GM18505 (cell line): ENCODE results near the gene BBOX1.

Experiments used
- ATAC-seq: cut with Tn5 transposase; IDR thresholded peaks from one replicate; pipeline ENCODE4 v1.9.1; 2021; ENCODE audit not compliant: unreplicated experiment
- POLR2A ChIP-seq: IDR thresholded peaks from 4 replicates; pipeline ENCODE4 v1.6.1; 2011; ENCODE audit warnings: borderline replicate concordance; ENCODE audit not compliant: insufficient read depth, insufficient read length; ENCODE audit errors: extremely low read depth

The BBOX1 gene

GRCh38 chr11:27139742-27140367 lies 99.2 kb downstream of the BBOX1 start:
- no peak for ATAC-seq
- no peak for TF ChIP-seq POLR2A

- TF ChIP-seq POLR2A, result no peak
- ATAC-seq, result no peak
Observed at GRCh38 chr11:27141576-27141975, 101.0 kb downstream of the BBOX1 start.

- no peak for TF ChIP-seq POLR2A
- no peak for ATAC-seq
Observed at GRCh38 chr11:27147916-27148315, 107.3 kb downstream of the BBOX1 start.

DNA sequence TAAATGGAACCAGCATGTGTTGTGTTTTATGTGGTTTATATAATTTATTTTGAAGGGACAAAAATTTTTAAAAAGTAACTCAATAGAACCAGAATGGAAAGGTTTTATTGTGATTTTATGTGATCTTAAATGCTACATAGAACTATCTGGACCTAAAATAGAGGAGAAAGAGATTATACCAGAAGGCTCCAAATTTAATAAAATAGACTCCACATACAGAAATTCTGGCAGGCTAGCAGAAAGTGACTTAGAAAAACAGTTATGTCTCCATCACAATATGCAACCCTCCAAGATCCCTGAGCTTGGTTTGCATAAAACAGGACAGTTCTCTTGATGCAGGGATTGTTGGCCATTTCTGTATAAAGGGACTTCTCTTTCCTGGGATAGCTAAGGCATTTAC lies 107.9 kb downstream of the BBOX1 start:
- TF ChIP-seq POLR2A, result no peak
- ATAC-seq, result no peak

DNA sequence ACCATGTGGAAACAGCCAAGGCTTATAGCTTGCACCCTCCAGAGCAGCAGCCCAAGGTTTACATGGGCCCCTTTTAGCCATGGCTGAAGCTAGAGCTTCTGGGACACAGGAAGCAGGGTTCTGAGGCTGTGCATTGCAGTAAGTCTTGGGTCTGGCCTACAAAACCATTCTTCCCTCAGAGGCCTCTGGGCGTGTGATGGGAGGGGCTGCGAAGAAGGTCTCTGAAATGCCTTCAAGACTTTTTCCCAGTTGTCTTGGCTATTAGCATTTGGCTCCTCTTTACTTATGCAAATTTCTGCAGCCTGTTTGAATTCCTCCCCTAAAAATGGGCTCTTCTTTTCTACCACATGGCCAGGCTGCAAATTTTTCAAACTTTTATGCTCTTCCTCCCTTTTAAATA lies 109.5 kb downstream of the BBOX1 start:
- no peak for TF ChIP-seq POLR2A
- no peak for ATAC-seq

DNA sequence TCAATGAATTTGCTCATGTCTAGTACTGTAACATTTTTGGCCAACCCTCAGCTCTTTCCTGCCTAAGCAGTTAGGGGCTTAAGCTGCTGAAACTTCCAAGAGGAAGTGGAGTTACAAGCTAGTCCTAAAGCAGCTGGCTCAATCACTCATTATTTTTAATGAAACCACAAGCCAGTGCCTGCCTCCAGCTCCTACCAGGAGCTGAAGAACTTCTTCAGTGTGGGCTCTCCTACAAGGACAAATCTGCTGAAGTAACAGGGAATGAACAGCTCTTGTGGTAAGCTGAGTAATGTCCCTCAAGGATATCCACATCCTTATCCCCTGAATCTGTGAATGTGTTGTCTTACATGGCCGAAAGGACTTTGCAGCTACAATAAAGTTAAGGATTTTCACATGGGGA lies 112.5 kb downstream of the BBOX1 start:
- ATAC-seq, result no peak
- no peak for TF ChIP-seq POLR2A

GRCh38 chr11:27158456-27159334 lies 118.1 kb downstream of the BBOX1 start:
- peak; percentile 50 for ATAC-seq
- no peak for TF ChIP-seq POLR2A

DNA sequence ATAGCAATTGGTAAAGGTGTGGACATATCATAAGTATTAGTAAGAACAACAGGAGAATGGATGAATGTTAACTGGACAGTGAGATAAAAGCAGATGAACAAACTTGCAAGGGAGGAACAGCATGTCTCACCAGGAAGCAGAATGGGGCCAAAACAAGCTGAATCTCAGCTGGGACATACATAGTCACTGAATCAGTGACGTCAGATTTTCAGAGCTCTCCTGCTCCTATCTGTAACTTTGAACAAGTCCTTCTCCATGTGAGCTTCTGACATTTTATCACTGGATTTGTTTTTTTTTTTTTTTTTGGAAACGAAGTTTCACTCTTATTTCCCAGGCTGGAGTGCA lies 118.7 kb downstream of the BBOX1 start:
- no peak for ATAC-seq

DNA sequence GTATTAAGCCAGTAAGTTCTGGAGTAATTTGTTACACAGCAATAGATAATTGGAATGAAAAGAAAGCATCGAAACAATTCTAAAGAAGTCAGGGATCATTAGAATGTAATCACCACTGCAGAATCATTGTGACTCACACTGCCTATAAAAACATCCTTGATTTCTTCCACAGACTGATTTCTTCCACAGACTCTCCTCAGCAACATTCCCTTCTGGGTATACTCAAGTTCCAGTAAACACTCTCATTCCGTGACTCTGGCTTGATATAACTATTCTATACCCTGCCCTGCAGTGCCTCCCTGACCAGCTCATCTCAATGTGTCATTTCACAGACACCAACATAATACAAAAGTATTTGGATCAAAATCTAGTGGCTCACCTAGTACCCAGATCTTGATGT lies 120.5 kb downstream of the BBOX1 start:
- TF ChIP-seq POLR2A, result no peak
- no peak for ATAC-seq

More for the DNA sequence above, 118.7 kb downstream of the BBOX1 start:
- TF ChIP-seq POLR2A, result no peak

DNA sequence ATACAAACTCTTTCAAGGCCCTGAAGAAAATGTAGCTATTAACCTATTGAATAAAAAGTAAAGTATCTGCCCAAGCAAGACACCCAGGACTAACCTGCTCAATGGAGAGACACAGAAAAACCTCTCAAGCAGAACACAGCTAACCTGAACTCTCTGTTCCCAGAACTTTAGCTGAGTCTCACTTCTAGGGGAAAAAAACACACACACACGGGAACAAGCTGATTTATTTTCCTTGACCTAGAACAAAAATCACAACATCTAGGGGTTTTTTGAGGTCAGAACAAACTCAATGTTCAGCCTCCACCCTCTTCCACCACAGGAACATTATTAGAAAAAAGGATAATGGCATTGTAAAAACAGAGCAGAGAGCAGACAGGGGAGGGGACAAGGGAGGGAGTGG lies 121.6 kb downstream of the BBOX1 start:
- no peak for TF ChIP-seq POLR2A
- no peak for ATAC-seq

DNA sequence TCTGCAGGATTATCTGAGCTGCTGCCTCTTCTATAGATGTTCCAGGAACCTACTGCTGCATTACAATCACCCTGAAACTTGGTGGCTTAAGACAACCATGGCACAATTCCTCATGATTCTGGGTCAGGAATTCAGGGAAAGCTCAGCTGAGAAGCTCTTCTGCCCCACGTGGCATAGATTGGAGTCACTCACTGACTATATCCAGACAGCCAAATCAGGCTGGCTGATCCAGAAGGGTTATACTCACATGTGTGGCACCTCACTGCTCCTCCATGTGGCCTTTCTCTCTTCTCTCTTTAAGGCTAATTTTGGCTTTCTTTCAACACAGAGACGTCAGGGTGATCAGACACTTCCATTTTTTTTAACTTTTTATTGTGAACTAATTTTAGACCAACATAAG lies 125.5 kb downstream of the BBOX1 start:
- no peak for ATAC-seq
- TF ChIP-seq POLR2A, result no peak

DNA sequence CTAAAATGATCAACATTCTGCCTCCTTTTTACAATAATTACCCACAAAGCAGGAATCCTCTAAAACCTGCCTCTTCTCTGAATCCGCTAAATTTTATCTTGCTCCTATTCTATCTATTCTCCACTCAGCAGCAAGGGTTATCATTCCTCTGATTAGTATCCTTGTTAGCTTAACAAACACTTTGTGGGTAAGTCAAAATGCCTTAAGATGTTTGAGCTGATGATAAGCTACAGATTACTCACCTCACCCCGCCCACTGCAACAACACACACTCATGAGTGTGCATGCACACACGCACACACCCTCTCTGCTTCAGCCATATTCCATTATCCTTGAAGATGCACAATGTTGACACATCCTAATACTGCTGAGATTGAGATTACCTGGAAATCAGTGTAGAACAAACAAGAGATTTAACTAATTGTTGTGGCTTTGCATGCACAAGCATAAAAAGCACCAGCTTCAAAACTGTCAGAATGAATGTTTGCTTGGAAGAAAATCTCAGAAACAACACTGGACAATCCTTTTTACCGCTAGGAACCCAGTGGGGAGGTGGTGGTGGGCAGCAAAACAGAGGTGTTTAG lies 130.9 kb downstream of the BBOX1 start:
- TF ChIP-seq POLR2A, result no peak
- ATAC-seq, result no peak

- no peak for ATAC-seq
- TF ChIP-seq POLR2A, result no peak
Observed at GRCh38 chr11:27173545-27173944, 132.9 kb downstream of the BBOX1 start.

- TF ChIP-seq POLR2A, result no peak
- ATAC-seq, result no peak
Observed at GRCh38 chr11:27174021-27174420, 133.4 kb downstream of the BBOX1 start.
